DOHH2 (cell line): ENCODE results near the gene GPSM1.
"Not testable (repeated sequence)": the region's sequence is repeated elsewhere in the genome, so short reads cannot be mapped to it uniquely, and the experiment has no call there.

Experiments
- H3F3A ChIP-seq: fragments of 200-600 bp; sonication (generic), shearing (Covaris generic); 2 replicates; pipeline ENCODE4 v1.6.0; 2016; ENCODE audit warnings: antibody characterized with exemption, mild to moderate bottlenecking; ENCODE audit not compliant: control insufficient read depth, insufficient read depth
- H3K27ac ChIP-seq: fragments of 200-600 bp; sonication (generic); 2 replicates; pipeline ENCODE4 v1.5.1; 2014; ENCODE audit warnings: low read depth, mild to moderate bottlenecking, low read length, moderate library complexity
- H3K27me3 ChIP-seq: fragments of 200-600 bp; sonication (generic); 2 replicates; pipeline ENCODE4 v1.6.1; 2014; ENCODE audit warnings: mild to moderate bottlenecking, low read length, mixed read lengths; ENCODE audit not compliant: control insufficient read depth
- H3K36me3 ChIP-seq: fragments of 200-600 bp; sonication (generic); 2 replicates; pipeline ENCODE4 v1.6.1; 2014; ENCODE audit warnings: mild to moderate bottlenecking, low read length, moderate library complexity, mixed read lengths; ENCODE audit not compliant: control insufficient read depth
- H3K4me1 ChIP-seq: fragments of 200-600 bp; sonication (generic); 2 replicates; pipeline ENCODE4 v1.6.1; 2014; ENCODE audit warnings: mild to moderate bottlenecking, low read length, mixed read lengths; ENCODE audit not compliant: control insufficient read depth
- H3K4me2 ChIP-seq: fragments of 200-600 bp; sonication (generic); 2 replicates; pipeline ENCODE4 v1.6.0; 2014; ENCODE audit warnings: mild to moderate bottlenecking, low read length, moderate library complexity
- H3K4me3 ChIP-seq: fragments of 200-600 bp; sonication (generic); 2 replicates; pipeline ENCODE4 v1.5.1; 2014; ENCODE audit warnings: mild to moderate bottlenecking, low read length, mixed read lengths
- H3K79me2 ChIP-seq: fragments of 200-600 bp; sonication (generic); 2 replicates; pipeline ENCODE4 v1.6.1; 2014; ENCODE audit warnings: mild to moderate bottlenecking, low read length, mixed read lengths; ENCODE audit not compliant: control insufficient read depth
- H3K9me2 ChIP-seq: fragments of 200-600 bp; sonication (generic); replicated peaks from 2 replicates; pipeline ENCODE4 v1.6.1; 2014; ENCODE audit warnings: mild to moderate bottlenecking, low read length, mixed read lengths; ENCODE audit not compliant: control insufficient read depth
- H3K9me3 ChIP-seq: fragments of 200-600 bp; sonication (generic); 2 replicates; pipeline ENCODE4 v1.6.1; 2014; ENCODE audit warnings: antibody characterized with exemption, low read length, mixed read lengths; ENCODE audit not compliant: control insufficient read depth, insufficient read depth
- H4K20me1 ChIP-seq: fragments of 200-600 bp; sonication (generic); 2 replicates; pipeline ENCODE4 v1.6.0; 2014; ENCODE audit warnings: low read depth, mild to moderate bottlenecking, antibody characterized with exemption, low read length, moderate library complexity; ENCODE audit not compliant: control insufficient read depth, insufficient read depth
- CTCF ChIP-seq: fragments of 200-600 bp; sonication (generic); IDR thresholded peaks from one replicate; pipeline ENCODE4 v1.5.1; 2014; ENCODE audit warnings: antibody characterized with exemption, mild to moderate bottlenecking, low read depth, low read length; ENCODE audit not compliant: poor library complexity, severe bottlenecking
- EZH2phosphoT487 ChIP-seq: fragments of 200-600 bp; sonication (generic); IDR thresholded peaks from 2 replicates; pipeline ENCODE4 v1.6.1; 2017; ENCODE audit warnings: borderline replicate concordance, mild to moderate bottlenecking, antibody characterized with exemption, low read length, moderate library complexity, mixed read lengths

GPSM1 gene

GRCh38 chr9:136349546-136349945 lies 22.2 kb downstream of the GPSM1 start:
- H3K9me3 ChIP-seq: no peaks in the 10 kb centered on the region
- no peak for TF ChIP-seq CTCF
- no peak for TF ChIP-seq EZH2phosphoT487
- no peaks in the 10 kb centered on the region for H3K36me3 ChIP-seq
- no peaks in the 10 kb centered on the region for H3K79me2 ChIP-seq
- H4K20me1 ChIP-seq: no peaks in the 10 kb centered on the region
- no peak overlapping the region for H3K4me2 ChIP-seq
- H3K27ac ChIP-seq: no peak overlapping the region
- no peaks in the 10 kb centered on the region for H3K4me1 ChIP-seq
- H3F3A ChIP-seq: no peaks in the 10 kb centered on the region
- H3K27me3 ChIP-seq: peaks cover 20% of the 10 kb centered on the region
- no peak overlapping the region for H3K4me3 ChIP-seq
- no peaks in the 10 kb centered on the region for H3K9me2 ChIP-seq

- H3K79me2 ChIP-seq: no peaks in the 10 kb centered on the region
- H3K4me3 ChIP-seq: no peak overlapping the region
- H3K9me3 ChIP-seq: no peaks in the 10 kb centered on the region
- H3F3A ChIP-seq: no peaks in the 10 kb centered on the region
- no peaks in the 10 kb centered on the region for H3K9me2 ChIP-seq
- H3K27me3 ChIP-seq: peaks cover 23% of the 10 kb centered on the region
- no peaks in the 10 kb centered on the region for H3K4me1 ChIP-seq
- no peak overlapping the region for H3K27ac ChIP-seq
- TF ChIP-seq CTCF: no peak
- TF ChIP-seq EZH2phosphoT487: no peak
- H3K36me3 ChIP-seq: no peaks in the 10 kb centered on the region
- H3K4me2 ChIP-seq: no peak overlapping the region
- H4K20me1 ChIP-seq: no peaks in the 10 kb centered on the region
Measured at GRCh38 chr9:136351252-136351800, 24.0 kb downstream of the GPSM1 start.

- not testable (repeated sequence) for H3K9me2 ChIP-seq, H3K4me3 ChIP-seq, H3K27ac ChIP-seq, H3K9me3 ChIP-seq, H3K79me2 ChIP-seq, H3K36me3 ChIP-seq, H3F3A ChIP-seq, H3K4me1 ChIP-seq, H4K20me1 ChIP-seq, H3K4me2 ChIP-seq
- H3K27me3 ChIP-seq: peaks cover 23% of the 10 kb centered on the region
Measured at GRCh38 chr9:136351868-136352267, 24.5 kb downstream of the GPSM1 start.

- TF ChIP-seq EZH2phosphoT487: no peak
- TF ChIP-seq CTCF: no peak
- H3K4me1 ChIP-seq: no peaks in the 10 kb centered on the region
- no peaks in the 10 kb centered on the region for H3K36me3 ChIP-seq
- no peak overlapping the region for H3K4me3 ChIP-seq
- H3K27me3 ChIP-seq: peaks cover 23% of the 10 kb centered on the region
- no peaks in the 10 kb centered on the region for H3K9me3 ChIP-seq
- H3K27ac ChIP-seq: no peak overlapping the region
- H3K9me2 ChIP-seq: no peaks in the 10 kb centered on the region
- no peaks in the 10 kb centered on the region for H3K79me2 ChIP-seq
- no peaks in the 10 kb centered on the region for H4K20me1 ChIP-seq
- H3F3A ChIP-seq: no peaks in the 10 kb centered on the region
- H3K4me2 ChIP-seq: no peak overlapping the region
Measured at GRCh38 chr9:136352682-136353081, 25.3 kb downstream of the GPSM1 start.
